GM19452 (cell line): ENCODE measurements around the gene MYOM3.

Experiments
- ATAC-seq: cut with Tn5 transposase; IDR thresholded peaks from one replicate; pipeline ENCODE4 v1.9.1; 2021; ENCODE audit not compliant: unreplicated experiment

Gene MYOM3

GRCh38 chr1:24111996-24112779, at the start of gene MYOM3:
MYOM3 (minus strand) TSS chr1:24112135; CDS start chr1:24108636, 3,499 bp downstream.
- ATAC-seq = no peak

- ATAC-seq = no peak
Observed at GRCh38 chr1:24161270-24161669, 49.3 kb upstream of the MYOM3 start.

- ATAC-seq = no peak
Observed at GRCh38 chr1:24159366-24159765, 47.4 kb upstream of the MYOM3 start.

- no peak for ATAC-seq
Observed at GRCh38 chr1:24157918-24158481, 46.1 kb upstream of the MYOM3 start.

- ATAC-seq = no peak
Observed at GRCh38 chr1:24156542-24157260, 44.8 kb upstream of the MYOM3 start.

- ATAC-seq = no peak
Observed at GRCh38 chr1:24155011-24155782, 43.3 kb upstream of the MYOM3 start.

GRCh38 chr1:24154215-24154614, 42.3 kb upstream of the MYOM3 start:
- no peak for ATAC-seq

GRCh38 chr1:24152631-24153494, 40.9 kb upstream of the MYOM3 start:
- no peak for ATAC-seq

GRCh38 chr1:24151175-24151533, 39.2 kb upstream of the MYOM3 start:
- no peak for ATAC-seq

- ATAC-seq = no peak
Observed at GRCh38 chr1:24150234-24151174, 38.6 kb upstream of the MYOM3 start.

GRCh38 chr1:24149866-24150233, 37.9 kb upstream of the MYOM3 start:
- ATAC-seq = no peak

- no peak for ATAC-seq
Observed at GRCh38 chr1:24147816-24148215, 35.9 kb upstream of the MYOM3 start.

- no peak for ATAC-seq
Observed at GRCh38 chr1:24147194-24147593, 35.3 kb upstream of the MYOM3 start.

GRCh38 chr1:24142546-24143534, 30.9 kb upstream of the MYOM3 start, which contains the start of gene IL22RA1:
IL22RA1 (minus strand) TSS chr1:24143140; CDS start chr1:24143082, 58 bp downstream.
- no peak for ATAC-seq

GRCh38 chr1:24141311-24141997, 29.5 kb upstream of the MYOM3 start:
- ATAC-seq = no peak

- no peak for ATAC-seq
Observed at GRCh38 chr1:24140741-24141181, 28.8 kb upstream of the MYOM3 start.

- no peak for ATAC-seq
Observed at GRCh38 chr1:24139841-24140425, 28.0 kb upstream of the MYOM3 start.
